Erythroblast (primary cell): Measurements from ENCODE around the gene CANT1.

Experiments
- GATA1 ChIP-seq: IDR thresholded peaks from 2 replicates; pipeline ENCODE4 v1.6.1; 2011; ENCODE audit warnings: low read depth, mild to moderate bottlenecking, control low read depth, low read length, moderate library complexity
- POLR2A ChIP-seq: IDR thresholded peaks from 2 replicates; pipeline ENCODE4 v1.6.1; 2011; ENCODE audit warnings: mild to moderate bottlenecking, low read length

DNA sequence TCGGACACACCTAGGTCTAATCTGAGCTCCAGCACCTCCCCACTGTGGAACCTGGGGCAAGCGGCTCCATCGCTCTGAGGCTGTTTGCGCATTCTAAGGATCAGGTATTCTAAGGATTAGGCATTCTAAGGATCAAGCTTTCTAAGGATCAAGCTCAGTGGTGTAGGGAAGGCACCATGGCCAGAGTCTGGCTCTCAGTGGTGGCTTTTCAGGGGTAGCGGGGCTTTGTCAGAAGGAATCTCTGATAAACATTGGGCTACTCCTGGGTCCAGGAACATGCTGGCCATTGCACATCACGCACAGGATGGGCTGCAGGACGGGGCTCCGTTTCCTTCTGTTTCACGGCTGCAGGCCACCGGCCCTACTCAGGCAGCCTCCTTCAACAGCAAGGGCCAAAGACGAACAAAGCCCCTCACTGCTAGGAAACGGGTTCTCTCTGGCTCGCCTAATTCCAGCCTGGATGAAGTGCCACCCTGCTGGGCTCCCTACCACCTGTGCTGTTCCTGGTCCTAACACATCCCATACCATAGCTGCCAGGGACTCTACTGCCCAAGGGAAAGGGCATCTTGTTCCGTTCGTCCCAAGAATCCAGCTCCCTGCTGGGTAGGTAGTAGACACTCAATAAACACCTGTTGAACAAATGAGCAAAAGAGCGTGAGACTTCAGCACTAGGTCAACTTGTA lies 19.9 kb upstream of the CANT1 start:
- no peak for TF ChIP-seq POLR2A
- TF ChIP-seq GATA1 = no peak
